ENCODE results near the gene ABCF2. TPM values are rescaled to one million over a fixed set of nuclear protein-coding genes. Genes with fewer than 3 reads are reported as not detected.

Gene ABCF2
- total and polyA plus RNA-seq, 2 of the 13 experiments (the other 11 are each of a cell fraction or from before 2014, with no cell fraction given), result 16.3 to 42.5 TPM

DNA sequence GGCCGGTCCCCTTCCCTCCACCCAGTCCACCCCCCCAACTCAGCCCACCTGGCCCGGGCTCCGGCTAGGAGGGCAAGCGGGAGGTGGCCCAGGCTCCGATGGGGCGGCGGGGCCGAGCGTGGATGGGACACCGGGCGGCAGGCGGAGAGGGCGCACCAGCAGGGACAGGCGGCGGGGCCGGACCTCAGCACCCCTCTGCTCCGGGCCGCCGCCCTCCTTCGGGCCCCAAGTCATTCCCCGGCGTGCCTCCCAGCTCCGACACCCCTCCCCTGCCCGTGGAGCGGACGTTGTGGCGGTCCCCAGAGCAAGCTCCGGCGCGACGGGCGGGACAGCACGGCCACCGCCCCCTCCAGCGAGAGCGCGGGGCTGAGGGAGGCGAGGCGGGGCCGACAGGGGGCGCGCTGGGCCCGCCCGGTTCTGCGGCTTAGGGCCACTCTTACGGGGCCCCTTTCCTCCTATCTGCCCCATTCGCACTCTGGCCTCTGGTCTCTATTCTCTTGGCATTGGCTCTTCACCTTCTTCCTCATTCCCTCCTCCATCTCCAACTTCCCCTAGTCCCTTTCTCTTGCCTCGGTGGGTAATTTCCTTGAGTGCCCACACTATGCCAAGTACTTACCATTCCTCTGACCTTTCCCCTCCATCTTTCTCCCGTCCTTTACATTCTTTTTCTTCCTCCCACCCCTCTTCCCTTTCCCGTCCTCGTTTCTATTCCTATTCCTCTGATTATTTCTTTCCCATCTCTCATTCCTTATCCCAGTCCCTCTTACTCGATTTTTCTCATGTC, 58.8 kb downstream of the ABCF2 start (continued):
- TF ChIP-seq IRF9 (CRISPR knock-in tag; IDR thresholded peaks at IDR 0.05; ENCODE audit: borderline replicate concordance), result no peak
- peak; percentile 80 for TF ChIP-seq ZNF777 (CRISPR knock-in tag; IDR thresholded peaks at IDR 0.05)
- peak; percentile 38; the same call in 1 of the 2 replicates for TF ChIP-seq RAD21 (CRISPR knock-in tag; IDR thresholded peaks at IDR 0.05)
- no peak for TF ChIP-seq ZNF256 (CRISPR knock-in tag; conservative IDR thresholded peaks at IDR 0.05)
- TF ChIP-seq UBTF (CRISPR knock-in tag; IDR thresholded peaks at IDR 0.05), result peak; percentile 35; the same call in 1 of the 2 replicates
- no peak for TF ChIP-seq ZFAT (CRISPR knock-in tag; conservative IDR thresholded peaks at IDR 0.05)
- TF ChIP-seq ARNT (IDR thresholded peaks at IDR 0.05), result no peak
- TF ChIP-seq, protein P1, sequence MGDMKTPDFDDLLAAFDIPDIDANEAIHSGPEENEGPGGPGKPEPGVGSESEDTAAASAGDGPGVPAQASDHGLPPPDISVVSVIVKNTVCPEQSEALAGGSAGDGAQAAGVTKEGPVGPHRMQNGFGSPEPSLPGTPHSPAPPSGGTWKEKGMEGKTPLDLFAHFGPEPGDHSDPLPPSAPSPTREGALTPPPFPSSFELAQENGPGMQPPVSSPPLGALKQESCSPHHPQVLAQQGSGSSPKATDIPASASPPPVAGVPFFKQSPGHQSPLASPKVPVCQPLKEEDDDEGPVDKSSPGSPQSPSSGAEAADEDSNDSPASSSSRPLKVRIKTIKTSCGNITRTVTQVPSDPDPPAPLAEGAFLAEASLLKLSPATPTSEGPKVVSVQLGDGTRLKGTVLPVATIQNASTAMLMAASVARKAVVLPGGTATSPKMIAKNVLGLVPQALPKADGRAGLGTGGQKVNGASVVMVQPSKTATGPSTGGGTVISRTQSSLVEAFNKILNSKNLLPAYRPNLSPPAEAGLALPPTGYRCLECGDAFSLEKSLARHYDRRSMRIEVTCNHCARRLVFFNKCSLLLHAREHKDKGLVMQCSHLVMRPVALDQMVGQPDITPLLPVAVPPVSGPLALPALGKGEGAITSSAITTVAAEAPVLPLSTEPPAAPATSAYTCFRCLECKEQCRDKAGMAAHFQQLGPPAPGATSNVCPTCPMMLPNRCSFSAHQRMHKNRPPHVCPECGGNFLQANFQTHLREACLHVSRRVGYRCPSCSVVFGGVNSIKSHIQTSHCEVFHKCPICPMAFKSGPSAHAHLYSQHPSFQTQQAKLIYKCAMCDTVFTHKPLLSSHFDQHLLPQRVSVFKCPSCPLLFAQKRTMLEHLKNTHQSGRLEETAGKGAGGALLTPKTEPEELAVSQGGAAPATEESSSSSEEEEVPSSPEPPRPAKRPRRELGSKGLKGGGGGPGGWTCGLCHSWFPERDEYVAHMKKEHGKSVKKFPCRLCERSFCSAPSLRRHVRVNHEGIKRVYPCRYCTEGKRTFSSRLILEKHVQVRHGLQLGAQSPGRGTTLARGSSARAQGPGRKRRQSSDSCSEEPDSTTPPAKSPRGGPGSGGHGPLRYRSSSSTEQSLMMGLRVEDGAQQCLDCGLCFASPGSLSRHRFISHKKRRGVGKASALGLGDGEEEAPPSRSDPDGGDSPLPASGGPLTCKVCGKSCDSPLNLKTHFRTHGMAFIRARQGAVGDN (CRISPR knock-in tag; IDR thresholded peaks at IDR 0.05), result peak; percentile 30; the same call in 1 of the 2 replicates
- peak; percentile 97 for TF ChIP-seq MTF2 (CRISPR knock-in tag; IDR thresholded peaks at IDR 0.05; ENCODE audit: borderline replicate concordance)
- TF ChIP-seq HNRNPLL (IDR thresholded peaks at IDR 0.05; ENCODE audit: low read depth, low read length, poor library complexity, severe bottlenecking), result peak; percentile 27
- TF ChIP-seq, protein P2, sequence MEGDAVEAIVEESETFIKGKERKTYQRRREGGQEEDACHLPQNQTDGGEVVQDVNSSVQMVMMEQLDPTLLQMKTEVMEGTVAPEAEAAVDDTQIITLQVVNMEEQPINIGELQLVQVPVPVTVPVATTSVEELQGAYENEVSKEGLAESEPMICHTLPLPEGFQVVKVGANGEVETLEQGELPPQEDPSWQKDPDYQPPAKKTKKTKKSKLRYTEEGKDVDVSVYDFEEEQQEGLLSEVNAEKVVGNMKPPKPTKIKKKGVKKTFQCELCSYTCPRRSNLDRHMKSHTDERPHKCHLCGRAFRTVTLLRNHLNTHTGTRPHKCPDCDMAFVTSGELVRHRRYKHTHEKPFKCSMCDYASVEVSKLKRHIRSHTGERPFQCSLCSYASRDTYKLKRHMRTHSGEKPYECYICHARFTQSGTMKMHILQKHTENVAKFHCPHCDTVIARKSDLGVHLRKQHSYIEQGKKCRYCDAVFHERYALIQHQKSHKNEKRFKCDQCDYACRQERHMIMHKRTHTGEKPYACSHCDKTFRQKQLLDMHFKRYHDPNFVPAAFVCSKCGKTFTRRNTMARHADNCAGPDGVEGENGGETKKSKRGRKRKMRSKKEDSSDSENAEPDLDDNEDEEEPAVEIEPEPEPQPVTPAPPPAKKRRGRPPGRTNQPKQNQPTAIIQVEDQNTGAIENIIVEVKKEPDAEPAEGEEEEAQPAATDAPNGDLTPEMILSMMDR (CRISPR knock-in tag; IDR thresholded peaks at IDR 0.05), result peak; percentile 72
- TF ChIP-seq FOXK2 (IDR thresholded peaks at IDR 0.05), result no peak
- TF ChIP-seq REL (CRISPR knock-in tag; conservative IDR thresholded peaks at IDR 0.05), result no peak
- TF ChIP-seq KLF9 (CRISPR knock-in tag; IDR thresholded peaks at IDR 0.05; ENCODE audit: low read depth), result no peak
- TF ChIP-seq ZNF3 (CRISPR knock-in tag; IDR thresholded peaks at IDR 0.05), result no peak
- TF ChIP-seq, protein P3, sequence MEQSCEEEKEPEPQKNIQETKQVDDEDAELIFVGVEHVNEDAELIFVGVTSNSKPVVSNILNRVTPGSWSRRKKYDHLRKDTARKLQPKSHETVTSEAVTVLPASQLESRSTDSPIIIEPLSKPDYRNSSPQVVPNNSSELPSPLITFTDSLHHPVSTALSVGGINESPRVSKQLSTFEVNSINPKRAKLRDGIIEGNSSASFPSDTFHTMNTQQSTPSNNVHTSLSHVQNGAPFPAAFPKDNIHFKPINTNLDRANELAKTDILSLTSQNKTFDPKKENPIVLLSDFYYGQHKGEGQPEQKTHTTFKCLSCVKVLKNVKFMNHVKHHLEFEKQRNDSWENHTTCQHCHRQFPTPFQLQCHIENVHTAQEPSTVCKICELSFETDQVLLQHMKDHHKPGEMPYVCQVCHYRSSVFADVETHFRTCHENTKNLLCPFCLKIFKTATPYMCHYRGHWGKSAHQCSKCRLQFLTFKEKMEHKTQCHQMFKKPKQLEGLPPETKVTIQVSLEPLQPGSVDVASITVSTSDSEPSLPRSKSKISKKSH (CRISPR knock-in tag; IDR thresholded peaks at IDR 0.05; ENCODE audit: borderline replicate concordance), result 0 out of 2 replicates have a peak, but pooled peaks have one; percentile 33
- TF ChIP-seq GABPB1 (CRISPR knock-in tag; IDR thresholded peaks at IDR 0.05), result peak; percentile 18; the same call in 1 of the 2 replicates
- TF ChIP-seq SAFB2 (CRISPR knock-in tag; IDR thresholded peaks at IDR 0.05; ENCODE audit: borderline replicate concordance, low read depth), result no peak
- no peak for TF ChIP-seq ZNF468 (CRISPR knock-in tag; IDR thresholded peaks at IDR 0.05)
